Measurements from ENCODE around the gene GCH1. TPM values are rescaled to one million over a fixed set of nuclear protein-coding genes. Genes with fewer than 3 reads are reported as not detected.

GCH1 gene
- total and polyA plus RNA-seq, 2 donors (not counting 1 experiment from before 2014, with no cell fraction given) = 1.3 to 1.5 TPM

- H3K9ac ChIP-seq (ENCODE audit: insufficient read depth, low read length) = no peak overlapping the region
- DNase-seq (ENCODE audit: low read depth in 2 of 2) = no peak
- H3K27me3 ChIP-seq (ENCODE audit: control insufficient read depth, insufficient read depth, low read length) = no peaks in the 10 kb centered on the region
- no peak overlapping the region for H3K4me3 ChIP-seq (replicated peaks in 1 of 4; ENCODE audit: control extremely low read depth in 1 of 4, insufficient read depth in 1 of 4, low read depth in 3 of 4, low read length in 4 of 4)
- no peaks in the 10 kb centered on the region for H3K79me2 ChIP-seq (ENCODE audit: control insufficient read depth, insufficient read depth, low read length)
- H3K9me3 ChIP-seq (ENCODE audit: control insufficient read depth, insufficient read depth, low read depth, low read length) = no peaks in the 10 kb centered on the region
- no peaks in the 10 kb centered on the region for H4K20me1 ChIP-seq (ENCODE audit: control insufficient read depth, extremely low read depth, insufficient read depth, low read length)
- no peaks in the 10 kb centered on the region for H3K4me1 ChIP-seq (ENCODE audit: control insufficient read depth, extremely low read depth, insufficient read depth, low read length)
- no peak for TF ChIP-seq CTCF (conservative IDR thresholded peaks at IDR 0.05 in 1 of 2, IDR thresholded peaks at IDR 0.05 in 1 of 2; ENCODE audit: low read depth in 1 of 2, low read length in 2 of 2)
- TF ChIP-seq EZH2 (IDR thresholded peaks at IDR 0.05; ENCODE audit: low read length, missing control alignments) = no peak
- no peak overlapping the region for H2AFZ ChIP-seq (ENCODE audit: low read length)
- H3K36me3 ChIP-seq (ENCODE audit: control insufficient read depth, insufficient read depth, low read length) = no peaks in the 10 kb centered on the region
- H3K27ac ChIP-seq (ENCODE audit: insufficient read depth, low read length) = no peak overlapping the region
- H3K4me2 ChIP-seq (ENCODE audit: extremely low read depth, insufficient read depth, low read length) = no peak overlapping the region
These were observed 44.8 kb downstream of the GCH1 start for GRCh38 chr14:54857830-54858269.

DNA sequence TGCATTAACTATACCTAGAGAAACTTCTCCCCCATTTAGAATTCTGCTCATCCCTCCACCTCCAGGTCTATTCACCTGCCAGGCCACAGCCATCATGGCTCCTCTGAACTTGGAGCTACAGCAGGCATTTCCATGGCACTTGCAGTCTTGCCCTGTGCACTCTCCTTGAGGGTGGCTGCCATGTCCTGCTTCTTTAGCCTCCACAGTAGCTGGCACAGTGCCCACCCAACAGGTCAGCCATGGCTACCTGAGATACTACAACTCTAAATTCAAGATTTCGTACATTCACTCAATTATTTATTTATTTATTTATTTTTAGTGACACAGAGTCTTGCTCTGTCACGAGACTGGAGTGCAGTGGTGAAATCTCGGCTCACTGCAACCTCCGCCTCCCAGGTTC is 46.5 kb downstream of the GCH1 start:
- H2AFZ ChIP-seq (ENCODE audit: low read length) = no peak overlapping the region
- no peak overlapping the region for H3K4me3 ChIP-seq (replicated peaks in 1 of 4; ENCODE audit: control extremely low read depth in 1 of 4, insufficient read depth in 1 of 4, low read depth in 3 of 4, low read length in 4 of 4)
- H3K27me3 ChIP-seq (ENCODE audit: control insufficient read depth, insufficient read depth, low read length) = no peaks in the 10 kb centered on the region
- no peak for DNase-seq (ENCODE audit: low read depth in 2 of 2)
- no peaks in the 10 kb centered on the region for H4K20me1 ChIP-seq (ENCODE audit: control insufficient read depth, extremely low read depth, insufficient read depth, low read length)
- no peaks in the 10 kb centered on the region for H3K36me3 ChIP-seq (ENCODE audit: control insufficient read depth, insufficient read depth, low read length)
- H3K9ac ChIP-seq (ENCODE audit: insufficient read depth, low read length) = no peak overlapping the region
- no peaks in the 10 kb centered on the region for H3K9me3 ChIP-seq (ENCODE audit: control insufficient read depth, insufficient read depth, low read depth, low read length)
- no peaks in the 10 kb centered on the region for H3K4me1 ChIP-seq (ENCODE audit: control insufficient read depth, extremely low read depth, insufficient read depth, low read length)
- H3K79me2 ChIP-seq (ENCODE audit: control insufficient read depth, insufficient read depth, low read length) = no peaks in the 10 kb centered on the region
- H3K27ac ChIP-seq (ENCODE audit: insufficient read depth, low read length) = no peak overlapping the region
- no peak overlapping the region for H3K4me2 ChIP-seq (ENCODE audit: extremely low read depth, insufficient read depth, low read length)
- no peak for TF ChIP-seq CTCF (conservative IDR thresholded peaks at IDR 0.05 in 1 of 2, IDR thresholded peaks at IDR 0.05 in 1 of 2; ENCODE audit: low read depth in 1 of 2, low read length in 2 of 2)
- no peak for TF ChIP-seq EZH2 (IDR thresholded peaks at IDR 0.05; ENCODE audit: low read length, missing control alignments)

DNA sequence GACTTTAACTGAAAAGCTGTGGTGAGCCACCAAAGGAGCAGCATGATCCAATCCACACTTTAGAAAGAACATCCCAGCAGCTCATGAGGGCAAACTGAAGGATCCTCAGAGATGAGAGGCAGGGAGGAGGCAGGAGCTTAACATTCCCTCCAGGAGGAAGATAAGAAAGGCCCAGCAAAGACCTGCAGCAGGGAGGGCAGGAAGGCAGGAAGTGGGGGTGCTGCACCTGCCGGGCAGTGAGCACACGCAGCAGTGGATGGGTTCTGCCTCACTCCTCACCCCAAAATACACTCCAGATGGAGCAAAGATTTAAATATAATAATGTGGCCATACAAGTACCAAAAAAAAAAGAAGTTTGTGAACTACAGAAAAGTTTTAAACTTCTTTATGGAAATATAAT is 48.4 kb downstream of the GCH1 start:
- H3K4me1 ChIP-seq (ENCODE audit: control insufficient read depth, extremely low read depth, insufficient read depth, low read length) = no peaks in the 10 kb centered on the region
- no peaks in the 10 kb centered on the region for H3K36me3 ChIP-seq (ENCODE audit: control insufficient read depth, insufficient read depth, low read length)
- no peaks in the 10 kb centered on the region for H3K9me3 ChIP-seq (ENCODE audit: control insufficient read depth, insufficient read depth, low read depth, low read length)
- no peak overlapping the region for H3K4me2 ChIP-seq (ENCODE audit: extremely low read depth, insufficient read depth, low read length)
- H2AFZ ChIP-seq (ENCODE audit: low read length) = no peak overlapping the region
- H3K4me3 ChIP-seq (replicated peaks in 1 of 4; ENCODE audit: control extremely low read depth in 1 of 4, insufficient read depth in 1 of 4, low read depth in 3 of 4, low read length in 4 of 4) = no peak overlapping the region
- H3K27ac ChIP-seq (ENCODE audit: insufficient read depth, low read length) = no peak overlapping the region
- TF ChIP-seq EZH2 (IDR thresholded peaks at IDR 0.05; ENCODE audit: low read length, missing control alignments) (no peak), CTCF (conservative IDR thresholded peaks at IDR 0.05 in 1 of 2, IDR thresholded peaks at IDR 0.05 in 1 of 2; ENCODE audit: low read depth in 1 of 2, low read length in 2 of 2) (no peak)
- H4K20me1 ChIP-seq (ENCODE audit: control insufficient read depth, extremely low read depth, insufficient read depth, low read length) = no peaks in the 10 kb centered on the region
- no peaks in the 10 kb centered on the region for H3K27me3 ChIP-seq (ENCODE audit: control insufficient read depth, insufficient read depth, low read length)
- no peak for DNase-seq (ENCODE audit: low read depth in 2 of 2)
- H3K9ac ChIP-seq (ENCODE audit: insufficient read depth, low read length) = no peak overlapping the region
- H3K79me2 ChIP-seq (ENCODE audit: control insufficient read depth, insufficient read depth, low read length) = no peaks in the 10 kb centered on the region

All from fibroblast of lung (primary cell).